CD8-positive, alpha-beta memory T cell (primary cell): ENCODE measurements around the gene TSPEAR. TPM values are rescaled to one million over a fixed set of nuclear protein-coding genes. Genes with fewer than 3 reads are reported as not detected.
A peak's percentile ranks its signal among the peaks of the same experiment; 100 is the strongest.
"Not testable (repeated sequence)": the region's sequence is repeated elsewhere in the genome, so short reads cannot be mapped to it uniquely, and the experiment has no call there.

Source experiments
- CTCF ChIA-PET: fragments of 350-600 bp; sonication (Branson Sonifier 250); formaldehyde crosslinking; loops from one replicate; lab custom pipeline; 2021; ENCODE audit warnings: antibody characterized with exemption; lab: Charles Lee
- POLR2A ChIA-PET: fragments of 350-600 bp; sonication (Branson Sonifier 250); formaldehyde crosslinking; loops from one replicate; lab custom pipeline; 2021; ENCODE audit warnings: antibody characterized with exemption; lab: Charles Lee
- DNase-seq, 5 donors: peaks; one replicate each; pipeline versions ENCODE4 v3.0.0 to v3.0.0-alpha.2; 2020 to 2022; ENCODE audit warnings: mixed read lengths in 1 of 5
- H3K27ac ChIP-seq: one replicate; pipeline ENCODE4 v1.7.0; 2013; ENCODE audit warnings: low read depth, mild to moderate bottlenecking, low read length, moderate library complexity
- H3K27me3 ChIP-seq: 2 replicates; pipeline ENCODE4 v1.7.0; 2013; ENCODE audit warnings: low read length, mild to moderate bottlenecking; ENCODE audit not compliant: insufficient read depth, poor library complexity, severe bottlenecking
- H3K36me3 ChIP-seq: 2 replicates; pipeline ENCODE4 v1.7.0; 2013; ENCODE audit warnings: mild to moderate bottlenecking, low read length, moderate library complexity; ENCODE audit not compliant: insufficient read depth
- H3K4me1 ChIP-seq: 2 replicates; pipeline ENCODE4 v1.7.0; 2013; ENCODE audit warnings: mild to moderate bottlenecking, low read length, moderate library complexity; ENCODE audit not compliant: insufficient read depth
- H3K4me3 ChIP-seq: 2 replicates; pipeline ENCODE4 v1.7.0; 2013; ENCODE audit warnings: mild to moderate bottlenecking, low read length
- H3K9me3 ChIP-seq: 2 replicates; pipeline ENCODE4 v1.7.0; 2013; ENCODE audit warnings: mild to moderate bottlenecking, low read length
- H3K27ac Mint-ChIP-seq, 8 donors: one replicate each; pipeline ENCODE4 v1.8.0; 2020 to 2021; ENCODE audit warnings: mixed read lengths in 8 of 8, mild to moderate bottlenecking in 6 of 8, inconsistent platforms in 3 of 8, moderate library complexity in 3 of 8
- H3K27me3 Mint-ChIP-seq, 2 donors: one replicate each; pipeline ENCODE4 v1.8.0; 2020 to 2021; ENCODE audit warnings: mixed read lengths in 2 of 2, mild to moderate bottlenecking in 1 of 2, moderate library complexity in 1 of 2
- H3K36me3 Mint-ChIP-seq, 3 donors: one replicate each; pipeline ENCODE4 v1.8.0; 2020 to 2021; ENCODE audit warnings: mixed read lengths in 3 of 3, inconsistent platforms in 1 of 3, mild to moderate bottlenecking in 1 of 3
- H3K4me1 Mint-ChIP-seq, 3 donors: one replicate each; pipeline ENCODE4 v1.8.0; 2020 to 2021; ENCODE audit warnings: mixed read lengths in 3 of 3, inconsistent platforms in 1 of 3, mild to moderate bottlenecking in 1 of 3
- H3K4me3 Mint-ChIP-seq, 7 donors: one replicate each; pipeline ENCODE4 v1.8.0; 2020 to 2021; ENCODE audit warnings: mixed read lengths in 7 of 7, mild to moderate bottlenecking in 6 of 7, moderate library complexity in 4 of 7, inconsistent platforms in 2 of 7
- H3K9me3 Mint-ChIP-seq, 5 donors: one replicate each; pipeline ENCODE4 v1.8.0; 2020 to 2022; ENCODE audit warnings: mixed read lengths in 5 of 5, mild to moderate bottlenecking in 3 of 5, moderate library complexity in 2 of 5, inconsistent platforms in 1 of 5
- polyA plus RNA-seq: library from polyadenylated mRNA; unstranded; fragments of 300-500 nt; fragmentation: Illumina TruSeq; gene quantifications from one replicate; pipeline ENCODE4 v1.2.3, GENCODE V29; 2021
- total RNA-seq, 2 experiments: library from RNA; stranded (reverse); gene quantifications; one replicate each; pipeline ENCODE4 v1.2.3, GENCODE V29; 2021

TSPEAR gene
- total and polyA plus RNA-seq, 3 experiments from 2014 or later, result 0.05 TPM; not detected in 2

GRCh38 chr21:44666401-44667320 lies 44.7 kb downstream of the TSPEAR start, which contains the start of gene KRTAP12-2:
Gene KRTAP12-2, minus strand, starts transcription at chr21:44666927. Its CDS starts 41 bp downstream, at chr21:44666886.
- no peak within 1 kb of the TSS for H3K4me3 Mint-ChIP-seq
- H3K27me3 Mint-ChIP-seq, result peaks cover 5 to 6% of the 10 kb centered on the region in 2 donors
- no peaks in the 10 kb centered on the region for H3K27me3 ChIP-seq
- H3K27ac Mint-ChIP-seq, result peak within 1 kb of the TSS in 1 of 8 donors; percentile 95
- no peaks in the 10 kb centered on the region for H3K36me3 ChIP-seq
- DNase-seq, result no peak
- ChIA-PET POLR2A (interaction anchor here (0.5 to 0.7 kb wide), 2 partner anchors 31 to 1618 kb away, joined by 3 to 5 read pairs; no protein-coding TSS in a partner anchor), CTCF (no interaction called here)
- peaks cover 2 to 25% (median 9%) of the 10 kb centered on the region in 5 donors for H3K9me3 Mint-ChIP-seq
- H3K4me1 Mint-ChIP-seq, result no peaks in the 10 kb centered on the region
- H3K36me3 Mint-ChIP-seq, result peaks cover 0 to 20% (median 4%) of the 10 kb centered on the region in 3 donors
- H3K4me1 ChIP-seq, result no peaks in the 10 kb centered on the region
- no peak within 1 kb of the TSS for H3K4me3 ChIP-seq
- H3K9me3 ChIP-seq, result no peaks in the 10 kb centered on the region
- H3K27ac ChIP-seq, result no peak within 1 kb of the TSS

- Histone ChIP-seq H3K4me3 (no peak overlapping the region), H3K4me1 (peaks cover 4% of the 10 kb centered on the region), H3K36me3 (no peaks in the 10 kb centered on the region), H3K27ac (no peak overlapping the region), H3K27me3 (no peaks in the 10 kb centered on the region), H3K9me3 (no peaks in the 10 kb centered on the region)
- Mint-ChIP-seq H3K27me3 (peaks cover 4 to 6% of the 10 kb centered on the region in 2 donors), H3K36me3 (peaks cover 0 to 24% (median 6%) of the 10 kb centered on the region in 3 donors), H3K9me3 (peaks cover 0 to 18% (median 7%) of the 10 kb centered on the region in 5 donors), H3K4me3 (no peak overlapping the region), H3K27ac (no peak overlapping the region), H3K4me1 (peaks cover 6 to 8% (median 7%) of the 10 kb centered on the region in 3 donors)
- ChIA-PET POLR2A (no interaction called here), CTCF (no interaction called here)
- DNase-seq, result no peak
Measured at GRCh38 chr21:44664691-44665090, 46.7 kb downstream of the TSPEAR start.

GRCh38 chr21:44661567-44661966 lies 49.8 kb downstream of the TSPEAR start:
- peaks cover 7 to 20% (median 8%) of the 10 kb centered on the region in 3 donors for H3K36me3 Mint-ChIP-seq
- H3K27me3 Mint-ChIP-seq, DNase-seq, H3K36me3 ChIP-seq, H3K27ac ChIP-seq, H3K4me3 Mint-ChIP-seq, POLR2A ChIA-PET, H3K9me3 ChIP-seq, CTCF ChIA-PET, H3K4me3 ChIP-seq, H3K27me3 ChIP-seq: not testable (repeated sequence)
- H3K27ac Mint-ChIP-seq, result peak overlapping the region in 1 of 8 donors; percentile 6
- peaks cover 34% of the 10 kb centered on the region for H3K4me1 ChIP-seq
- H3K4me1 Mint-ChIP-seq, result peaks cover 38 to 39% (median 38%) of the 10 kb centered on the region in 3 donors
- H3K9me3 Mint-ChIP-seq, result peaks cover 4 to 22% (median 12%) of the 10 kb centered on the region in 5 donors

- H3K4me3 ChIP-seq, result peak overlapping the region; percentile 38
- H3K9me3 ChIP-seq, result peaks cover 9% of the 10 kb centered on the region
- Mint-ChIP-seq H3K4me3 (peak overlapping the region; percentile 37 to 85 (median 71)), H3K4me1 (peaks cover 58 to 63% (median 60%) of the 10 kb centered on the region in 3 donors), H3K27me3 (peaks cover 0 to 6% of the 10 kb centered on the region in 2 donors), H3K27ac (peak overlapping the region; percentile 91 to 99 (median 96)), H3K9me3 (peaks cover 8 to 31% (median 22%) of the 10 kb centered on the region in 5 donors), H3K36me3 (peaks cover 8 to 22% (median 13%) of the 10 kb centered on the region in 3 donors)
- ChIA-PET POLR2A (interaction anchor here (1.8 kb wide), 1 partner anchor 40 kb away, joined by 23 read pairs; no protein-coding TSS in a partner anchor), CTCF (interaction anchor here (0.9 to 2.1 kb wide), 4 partner anchors 10 to 149 kb away, joined by 3 to 7 read pairs (median 5); no protein-coding TSS in a partner anchor)
- peaks cover 59% of the 10 kb centered on the region for H3K4me1 ChIP-seq
- H3K27ac ChIP-seq, result peak overlapping the region; percentile 67
- no peaks in the 10 kb centered on the region for H3K27me3 ChIP-seq
- DNase-seq, result peak in 2 of 5 donors; percentile 45 to 62
- H3K36me3 ChIP-seq, result no peaks in the 10 kb centered on the region
Measured at GRCh38 chr21:44658913-44659595, 52.3 kb downstream of the TSPEAR start.

- no peaks in the 10 kb centered on the region for H3K36me3 ChIP-seq
- peak overlapping the region; percentile 67 for H3K27ac ChIP-seq
- ChIA-PET POLR2A (interaction anchor here (1.7 to 1.8 kb wide), 2 partner anchors 40 to 143 kb away, joined by 4 to 23 read pairs; partner anchors contain the start of gene UBE2G2), CTCF (interaction anchor here (0.9 to 2.1 kb wide), 8 partner anchors 9 to 148 kb away, joined by 3 to 11 read pairs (median 4); partner anchors contain the start of gene KRTAP12-1)
- Mint-ChIP-seq H3K4me3 (peak overlapping the region; percentile 37 to 85 (median 71)), H3K36me3 (peaks cover 8 to 18% (median 13%) of the 10 kb centered on the region in 3 donors), H3K9me3 (peaks cover 11 to 33% (median 18%) of the 10 kb centered on the region in 5 donors), H3K27me3 (peaks cover 0 to 6% of the 10 kb centered on the region in 2 donors), H3K4me1 (peaks cover 63 to 68% (median 66%) of the 10 kb centered on the region in 3 donors), H3K27ac (peak overlapping the region; percentile 91 to 99 (median 96))
- DNase-seq, result no peak
- H3K4me3 ChIP-seq, result peak overlapping the region; percentile 38
- no peaks in the 10 kb centered on the region for H3K27me3 ChIP-seq
- H3K4me1 ChIP-seq, result peaks cover 64% of the 10 kb centered on the region
- peaks cover 9% of the 10 kb centered on the region for H3K9me3 ChIP-seq
Measured at GRCh38 chr21:44658541-44658910, 52.8 kb downstream of the TSPEAR start.

GRCh38 chr21:44657635-44658540 lies 53.5 kb downstream of the TSPEAR start, which contains the start of gene KRTAP12-3:
Gene KRTAP12-3, plus strand, starts transcription at chr21:44657932. Its CDS starts 48 bp downstream, at chr21:44657980.
- peak within 1 kb of the TSS; percentile 49 for H3K4me3 ChIP-seq
- H3K27ac ChIP-seq, result peak within 1 kb of the TSS; percentile 67
- H3K4me1 ChIP-seq, result peaks cover 68% of the 10 kb centered on the region
- Mint-ChIP-seq H3K36me3 (peaks cover 8 to 18% (median 13%) of the 10 kb centered on the region in 3 donors), H3K4me1 (peaks cover 67 to 74% (median 72%) of the 10 kb centered on the region in 3 donors), H3K27me3 (peaks cover 0 to 6% of the 10 kb centered on the region in 2 donors), H3K27ac (peak within 1 kb of the TSS; percentile 91 to 99 (median 96)), H3K4me3 (peak within 1 kb of the TSS; percentile 37 to 85 (median 71)), H3K9me3 (peaks cover 11 to 31% (median 16%) of the 10 kb centered on the region in 5 donors)
- CTCF ChIA-PET, result interaction anchor here (0.7 to 2.1 kb wide), 11 partner anchors 9 to 148 kb away, joined by 3 to 11 read pairs (median 3); partner anchors contain the start of gene KRTAP12-1
- DNase-seq, result peak; percentile 48 to 91 (median 83)
- H3K27me3 ChIP-seq, result no peaks in the 10 kb centered on the region
- POLR2A ChIA-PET, result interaction anchor here (0.6 to 1.8 kb wide), 11 partner anchors 13 to 269 kb away, joined by 3 to 23 read pairs (median 3); partner anchors contain the start of gene UBE2G2
- H3K9me3 ChIP-seq, result peaks cover 9% of the 10 kb centered on the region
- H3K36me3 ChIP-seq, result no peaks in the 10 kb centered on the region
